H1 (cell line): ENCODE measurements around the gene ELOVL6. TPM values are rescaled to one million over a fixed set of nuclear protein-coding genes. Genes with fewer than 3 reads are reported as not detected.

Source experiments
- CTCF ChIA-PET: fragments of 300-600 bp; sonication (Branson Sonifier 250); formaldehyde crosslinking; loops from one replicate; lab custom pipeline; 2021; ENCODE audit not compliant: partially characterized antibody; lab: Charles Lee
- POLR2A ChIA-PET: fragments of 300-600 bp; sonication (Branson Sonifier 250); formaldehyde crosslinking; loops from one replicate; lab custom pipeline; 2021; ENCODE audit warnings: inconsistent platforms; ENCODE audit not compliant: partially characterized antibody; lab: Charles Lee
- DNase-seq, 2 experiments: peaks; one replicate each; pipeline versions ENCODE4 v3.0.0 to v3.0.0-alpha.2; 2010 to 2022; ENCODE audit warnings: low spot score in 2 of 2, low read depth in 1 of 2, mixed read lengths in 1 of 2
- FAIRE-seq: peaks from 2 replicates; lab custom pipeline; 2011; peaks lifted over from hg19 to GRCh38; lab: Jason Lieb, UNC
- H2AFZ ChIP-seq: 2 replicates; pipeline ENCODE4 v1.8.1; 2012; ENCODE audit warnings: low read length, inconsistent platforms
- H2AK5ac ChIP-seq: 2 replicates; pipeline ENCODE4 v1.6.1; 2013; ENCODE audit warnings: low read depth, low read length
- H2BK120ac ChIP-seq: replicated peaks from 2 replicates; pipeline ENCODE3; 2013; ENCODE audit warnings: low read depth, low read length, inconsistent platforms
- H2BK12ac ChIP-seq: 2 replicates; pipeline ENCODE4 v1.6.1; 2013; ENCODE audit warnings: low read depth, low read length
- H2BK15ac ChIP-seq: 2 replicates; pipeline ENCODE4 v1.6.1; 2013; ENCODE audit warnings: low read length
- H2BK20ac ChIP-seq: 2 replicates; pipeline ENCODE4 v1.6.1; 2013; ENCODE audit warnings: low read length
- H2BK5ac ChIP-seq: 2 replicates; pipeline ENCODE4 v1.6.1; 2013; ENCODE audit warnings: low read depth, low read length
- H3K14ac ChIP-seq: 2 replicates; pipeline ENCODE4 v1.6.1; 2013; ENCODE audit warnings: inconsistent platforms; ENCODE audit not compliant: insufficient read length
- H3K18ac ChIP-seq: 2 replicates; pipeline ENCODE4 v1.6.1; 2013; ENCODE audit warnings: low read length; ENCODE audit errors: extremely low read depth
- H3K23ac ChIP-seq: 2 replicates; pipeline ENCODE4 v1.6.1; 2013; ENCODE audit warnings: inconsistent platforms; ENCODE audit not compliant: insufficient read length
- H3K23me2 ChIP-seq: 2 replicates; pipeline ENCODE4 v1.6.1; 2013; ENCODE audit warnings: low read depth, low read length
- H3K27ac ChIP-seq: 2 replicates; pipeline ENCODE4 v1.6.1; 2011; ENCODE audit warnings: low read depth, low read length, inconsistent platforms
- H3K27me3 ChIP-seq, 4 experiments: replicated peaks in 1 of 4; 1 replicate in 1 of 4; 2 replicates in 3 of 4; pipeline versions ENCODE4 v1.6.1 to v1.8.1; 2011 to 2013; ENCODE audit warnings: low read length in 3 of 4, mild to moderate bottlenecking in 3 of 4, inconsistent platforms in 2 of 4, mixed read lengths in 2 of 4, moderate library complexity in 1 of 4; ENCODE audit not compliant: control insufficient read depth in 3 of 4, insufficient read depth in 3 of 4; ENCODE audit errors: extremely low read depth in 1 of 4
- H3K36me3 ChIP-seq, 4 experiments: 2 replicates each; pipeline versions ENCODE4 v1.6.1 to v1.8.1; 2011 to 2013; ENCODE audit warnings: mild to moderate bottlenecking in 4 of 4, low read length in 3 of 4, moderate library complexity in 2 of 4, control low read depth in 1 of 4, inconsistent platforms in 1 of 4; ENCODE audit not compliant: insufficient read depth in 4 of 4, control insufficient read depth in 2 of 4
- H3K4ac ChIP-seq: replicated peaks from 2 replicates; pipeline ENCODE3; 2013; ENCODE audit warnings: low read length, low read depth, mixed read lengths, inconsistent platforms; ENCODE audit not compliant: insufficient read length
- H3K4me1 ChIP-seq, 4 experiments: replicated peaks in 1 of 4; 1 replicate in 1 of 4; 2 replicates in 3 of 4; pipeline versions ENCODE4 v1.6.1 to v1.8.1; 2011 to 2013; ENCODE audit warnings: low read length in 3 of 4, inconsistent platforms in 2 of 4, mixed read lengths in 1 of 4; ENCODE audit not compliant: insufficient read depth in 4 of 4, control insufficient read depth in 3 of 4
- H3K4me2 ChIP-seq, 2 experiments: 2 replicates each; pipeline versions ENCODE4 v1.6.1 to v1.8.1; 2011 to 2013; ENCODE audit warnings: low read depth in 2 of 2, low read length in 2 of 2, control low read depth in 1 of 2, inconsistent platforms in 1 of 2, mild to moderate bottlenecking in 1 of 2; ENCODE audit not compliant: insufficient read depth in 1 of 2
- H3K4me3 ChIP-seq, 4 experiments: fragments of 200-600, 300-600 bp in 1 of 4; sonication (generic), shearing (Covaris generic), sonication (Bioruptor Twin) in 1 of 4; 2 replicates each; pipeline versions ENCODE4 v1.5.1 to v1.8.1; 2011 to 2016; ENCODE audit warnings: low read length in 4 of 4, low read depth in 3 of 4, control low read depth in 2 of 4, inconsistent platforms in 2 of 4, mild to moderate bottlenecking in 2 of 4, mixed read lengths in 1 of 4, moderate library complexity in 1 of 4; ENCODE audit not compliant: insufficient read depth in 2 of 4; ENCODE audit errors: extremely low read depth in 1 of 4
- H3K56ac ChIP-seq: replicated peaks from 2 replicates; pipeline ENCODE3; 2013; ENCODE audit warnings: low read depth, mild to moderate bottlenecking, mixed read lengths, low read length, inconsistent platforms; ENCODE audit not compliant: insufficient read length
- H3K79me1 ChIP-seq: 2 replicates; pipeline ENCODE4 v1.6.1; 2013; ENCODE audit warnings: low read depth, low read length, control low read depth
- H3K79me2 ChIP-seq, 2 experiments: 2 replicates each; pipeline versions ENCODE4 v1.6.1 to v1.8.1; 2012 to 2013; ENCODE audit warnings: low read length in 2 of 2, mild to moderate bottlenecking in 2 of 2, inconsistent platforms in 1 of 2; ENCODE audit not compliant: insufficient read depth in 2 of 2, control insufficient read depth in 1 of 2
- H3K9ac ChIP-seq, 4 experiments: replicated peaks in 1 of 4; 1 replicate in 1 of 4; 2 replicates in 3 of 4; pipeline versions ENCODE4 v1.6.1 to v1.8.1; 2011 to 2013; ENCODE audit warnings: low read depth in 3 of 4, low read length in 3 of 4, control low read depth in 2 of 4, mild to moderate bottlenecking in 2 of 4, moderate library complexity in 2 of 4, inconsistent platforms in 1 of 4; ENCODE audit errors: extremely low read depth in 1 of 4
- H3K9me3 ChIP-seq, 2 experiments: 2 replicates each; pipeline versions ENCODE4 v1.6.1 to v1.8.1; 2012 to 2013; ENCODE audit warnings: mild to moderate bottlenecking in 2 of 2, moderate library complexity in 2 of 2, control low read depth in 1 of 2, inconsistent platforms in 1 of 2, low read depth in 1 of 2, low read length in 1 of 2, mixed read lengths in 1 of 2; ENCODE audit not compliant: insufficient read depth in 2 of 2
- H4K20me1 ChIP-seq, 2 experiments: replicated peaks in 1 of 2; 2 replicates each; pipeline versions ENCODE3 to v1.8.1; 2011 to 2013; ENCODE audit warnings: inconsistent platforms in 2 of 2, low read length in 2 of 2, mild to moderate bottlenecking in 1 of 2; ENCODE audit not compliant: insufficient read depth in 2 of 2, control insufficient read depth in 1 of 2
- H4K5ac ChIP-seq: 2 replicates; pipeline ENCODE4 v1.6.1; 2013; ENCODE audit warnings: low read length, low read depth, mixed read lengths, inconsistent platforms; ENCODE audit not compliant: insufficient read length
- H4K8ac ChIP-seq: 2 replicates; pipeline ENCODE4 v1.8.0; 2013; ENCODE audit warnings: mild to moderate bottlenecking, moderate library complexity, low read length, inconsistent platforms; ENCODE audit not compliant: insufficient read depth; ENCODE audit errors: extremely low read depth
- H4K91ac ChIP-seq: replicated peaks from 2 replicates; pipeline ENCODE3; 2013; ENCODE audit warnings: low read length, mixed read lengths, inconsistent platforms; ENCODE audit not compliant: insufficient read length
- BRCA1 ChIP-seq: IDR thresholded peaks from 2 replicates; pipeline ENCODE4 v1.6.1; 2012; ENCODE audit warnings: low read depth, low read length, improper control_type of control experiment
- CEBPB ChIP-seq: IDR thresholded peaks from 2 replicates; pipeline ENCODE4 v1.6.1; 2012; ENCODE audit warnings: low read depth, low read length
- CHD2 ChIP-seq: IDR thresholded peaks from 2 replicates; pipeline ENCODE4 v1.6.1; 2012; ENCODE audit warnings: low read length, improper control_type of control experiment
- CREB1 ChIP-seq: IDR thresholded peaks from 2 replicates; pipeline ENCODE4 v1.6.1; 2012; ENCODE audit warnings: inconsistent platforms
- MAFK ChIP-seq: IDR thresholded peaks from 2 replicates; pipeline ENCODE4 v1.6.1; 2012; ENCODE audit warnings: low read depth, mild to moderate bottlenecking, improper control_type of control experiment, low read length
- NANOG ChIP-seq: IDR thresholded peaks from 2 replicates; pipeline ENCODE4 v1.6.1; 2011; ENCODE audit warnings: low read length, low read depth, mild to moderate bottlenecking, inconsistent platforms; ENCODE audit not compliant: insufficient read depth, poor library complexity, severe bottlenecking
- POLR2A ChIP-seq, 2 experiments: IDR thresholded peaks; 1 replicate in 1 of 2; 2 replicates in 1 of 2; pipeline ENCODE4 v1.6.1; 2011; ENCODE audit warnings: low read depth in 2 of 2, low read length in 2 of 2, mild to moderate bottlenecking in 2 of 2; ENCODE audit errors: control extremely low read depth in 1 of 2
- POU5F1 ChIP-seq: IDR thresholded peaks from 2 replicates; pipeline ENCODE4 v1.6.1; 2011; ENCODE audit warnings: low read depth, mild to moderate bottlenecking, low read length, moderate library complexity
- SIN3A ChIP-seq, 2 experiments: IDR thresholded peaks in 1 of 2; conservative IDR thresholded peaks in 1 of 2; 2 replicates each; pipeline ENCODE4 v1.6.1; 2011 to 2012; ENCODE audit warnings: low read length in 2 of 2, improper control_type of control experiment in 1 of 2, low read depth in 1 of 2, mild to moderate bottlenecking in 1 of 2
- SP1 ChIP-seq: IDR thresholded peaks from 2 replicates; pipeline ENCODE4 v1.6.1; 2011; ENCODE audit warnings: low read depth, low read length
- SP4 ChIP-seq: IDR thresholded peaks from 2 replicates; pipeline ENCODE4 v1.6.1; 2012; ENCODE audit warnings: low read length, inconsistent platforms
- TAF1 ChIP-seq: IDR thresholded peaks from 2 replicates; pipeline ENCODE4 v1.6.1; 2011; ENCODE audit warnings: mild to moderate bottlenecking, low read depth, low read length
- TCF12 ChIP-seq: IDR thresholded peaks from 2 replicates; pipeline ENCODE4 v1.6.1; 2011; ENCODE audit warnings: low read depth, mild to moderate bottlenecking, low read length
- WGBS, 2 experiments: shearing (Covaris generic) in 1 of 2; methylation state at CpG; one replicate each; pipeline versions ENCODE4 v1.1.6 to v1.1.7; 2013 to 2015; ENCODE audit warnings: low lambda C conversion rate in 2 of 2, mixed read lengths in 2 of 2, inconsistent platforms in 1 of 2, low coverage in 1 of 2, missing lambda C conversion rate in 1 of 2; ENCODE audit not compliant: insufficient replicate concordance in 2 of 2, insufficient coverage in 1 of 2, insufficient read length in 1 of 2; ENCODE audit errors: extremely low coverage in 1 of 2, missing lambda C conversion rate in 1 of 2; 5-methylcytosine and 5-hydroxymethylcytosine counted together
- polyA plus RNA-seq, 7 experiments: library from polyadenylated mRNA; depleted of rRNA in 3 of 7; stranded (reverse) in 5 of 7; unstranded in 2 of 7; fragments of >200 nt in 5 of 7; fragments of 200-250 nt in 2 of 7; gene quantifications; 1 replicate in 5 of 7; 2 replicates in 1 of 7; 4 replicates in 1 of 7; pipeline versions ENCODE4 v1.2.1 to v1.2.3, GENCODE V29; 2011 to 2013; ENCODE audit warnings: missing spikeins in 2 of 7, mixed read lengths in 2 of 7
- total RNA-seq: library from RNA; stranded (reverse); fragmentation: NEBNext Ultra II Directional; extraction: Animal tissue kit (Norgen Biotek cat#: 25700); gene quantifications from 2 replicates; pipeline ENCODE4 v1.2.1, GENCODE V29; 2021

Gene ELOVL6
- total and polyA plus RNA-seq, 2 of the 8 experiments (the other 6 are each of a cell fraction or from before 2014, with no cell fraction given), result 27.8 to 86.6 TPM

DNA sequence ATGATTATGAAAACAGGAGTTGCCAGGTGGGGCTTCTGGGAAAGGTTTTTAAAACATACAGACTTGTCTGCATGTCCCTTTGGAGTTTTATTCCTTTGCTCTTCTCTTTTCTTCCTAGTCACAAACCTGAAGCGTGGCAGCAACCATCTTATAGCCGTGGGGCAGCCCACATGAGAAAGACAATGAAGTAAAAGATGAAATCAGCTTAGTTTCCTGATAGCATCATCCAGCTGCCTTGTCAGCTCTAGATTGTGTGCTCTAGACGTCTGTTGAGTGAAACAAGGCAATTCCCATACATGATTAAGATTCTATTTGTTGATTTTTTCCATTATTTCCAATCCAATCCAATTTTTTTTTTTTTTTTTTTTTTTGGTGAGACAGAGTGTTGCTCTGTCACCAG, 68.9 kb downstream of the ELOVL6 start:
- Histone ChIP-seq H2AK5ac (no peak overlapping the region), H2BK5ac (no peak overlapping the region), H3K36me3 (peaks cover 0 to 6% (median 1%) of the 10 kb centered on the region in 4 experiments; a peak in 3 of 8 replicates), H3K23ac (no peak overlapping the region), H4K8ac (no peak overlapping the region), H3K14ac (no peak overlapping the region), H3K4me2 (no peak overlapping the region), H3K18ac (no peak overlapping the region), H4K5ac (no peak overlapping the region), H3K4ac (no peak overlapping the region), H3K4me3 (no peak overlapping the region), H3K9me3 (no peaks in the 10 kb centered on the region), H3K27me3 (no peaks in the 10 kb centered on the region), H3K9ac (no peak overlapping the region), H3K23me2 (no peaks in the 10 kb centered on the region), H4K20me1 (peaks cover 0 to 10% of the 10 kb centered on the region in 2 experiments), H3K27ac (no peak overlapping the region), H3K79me1 (no peaks in the 10 kb centered on the region; the same call in 1 of the 2 replicates), H2BK120ac (no peak overlapping the region), H3K56ac (no peak overlapping the region), H4K91ac (no peak overlapping the region), H3K79me2 (peaks cover 0 to 57% of the 10 kb centered on the region in 2 experiments; a peak in 2 of 4 replicates), H3K4me1 (no peaks in the 10 kb centered on the region; a peak in 2 of 7 replicates), H2BK12ac (no peak overlapping the region), H2AFZ (no peak overlapping the region), H2BK20ac (no peak overlapping the region), H2BK15ac (no peak overlapping the region)
- CTCF ChIA-PET, result interaction anchor here (0.9 to 1.7 kb wide), 3 partner anchors 11 to 41 kb away, joined by 3 to 5 read pairs (median 3); no protein-coding TSS in a partner anchor
- FAIRE-seq (no peak), DNase-seq (no peak)
- WGBS, 2 experiments, result 83% methylated on average over 3 of the region's 3 CpGs; no CpG with 5 or more reads in 1 of the 2 experiments
- POLR2A ChIA-PET, result interaction anchor here (1.4 to 1.8 kb wide), 2 partner anchors 10 to 11 kb away, joined by 5 read pairs; no protein-coding TSS in a partner anchor
- TF ChIP-seq TAF1 (no peak), CREB1 (no peak), NANOG (no peak), SP1 (no peak), MAFK (no peak), POU5F1 (no peak), TCF12 (no peak), SIN3A (conservative IDR thresholded peaks at IDR 0.05 in 1 of 2, IDR thresholded peaks at IDR 0.05 in 1 of 2; ENCODE audit: low read depth in 1 of 2, low read length in 2 of 2) (no peak), BRCA1 (no peak), SP4 (no peak), CHD2 (no peak), CEBPB (no peak), POLR2A (IDR thresholded peaks at IDR 0.05; ENCODE audit: control extremely low read depth in 1 of 2, low read depth in 2 of 2, low read length in 2 of 2) (no peak)
